GM19099 (cell line): ENCODE data around the gene M1AP.

Source experiments
- POLR2A ChIP-seq: IDR thresholded peaks from 3 replicates; pipeline ENCODE4 v1.6.1; 2011; ENCODE audit warnings: low read depth; ENCODE audit not compliant: insufficient read length; ENCODE audit errors: extremely low read depth

M1AP gene

GRCh38 chr2:74515271-74515980 lies 132.7 kb downstream of the M1AP start:
- no peak for TF ChIP-seq POLR2A

GRCh38 chr2:74514368-74515270 lies 133.5 kb downstream of the M1AP start, which contains the start of gene TLX2:
TSS of gene TLX2 (plus strand) at chr2:74514450. CDS start at chr2:74514807, 357 bp downstream.
- TF ChIP-seq POLR2A, result no peak

GRCh38 chr2:74513605-74514367 lies 134.3 kb downstream of the M1AP start:
- TF ChIP-seq POLR2A, result no peak

- no peak for TF ChIP-seq POLR2A
These were observed 135.2 kb downstream of the M1AP start for GRCh38 chr2:74512744-74513604.

- no peak for TF ChIP-seq POLR2A
These were observed 136.8 kb downstream of the M1AP start for GRCh38 chr2:74511104-74511989.

DNA sequence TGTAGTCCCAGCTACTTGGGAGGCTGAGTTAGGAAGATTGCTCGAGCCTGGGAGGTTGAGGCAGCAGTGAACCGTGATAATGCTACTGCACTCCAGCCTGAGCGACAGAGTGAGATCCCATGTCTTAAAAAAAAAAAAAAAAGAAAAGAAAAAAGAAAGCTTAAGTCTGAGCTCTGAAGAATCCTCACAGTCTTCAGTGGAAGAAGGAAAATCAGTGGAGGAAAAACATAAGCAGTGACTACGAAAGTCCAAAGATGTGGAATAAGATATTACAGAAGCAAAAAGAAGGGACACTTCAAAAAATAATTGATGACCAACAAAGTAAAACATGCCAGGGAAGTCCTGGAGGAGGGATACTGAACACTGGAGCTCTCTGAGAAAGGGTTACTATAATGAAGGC lies 137.9 kb downstream of the M1AP start:
- no peak for TF ChIP-seq POLR2A

DNA sequence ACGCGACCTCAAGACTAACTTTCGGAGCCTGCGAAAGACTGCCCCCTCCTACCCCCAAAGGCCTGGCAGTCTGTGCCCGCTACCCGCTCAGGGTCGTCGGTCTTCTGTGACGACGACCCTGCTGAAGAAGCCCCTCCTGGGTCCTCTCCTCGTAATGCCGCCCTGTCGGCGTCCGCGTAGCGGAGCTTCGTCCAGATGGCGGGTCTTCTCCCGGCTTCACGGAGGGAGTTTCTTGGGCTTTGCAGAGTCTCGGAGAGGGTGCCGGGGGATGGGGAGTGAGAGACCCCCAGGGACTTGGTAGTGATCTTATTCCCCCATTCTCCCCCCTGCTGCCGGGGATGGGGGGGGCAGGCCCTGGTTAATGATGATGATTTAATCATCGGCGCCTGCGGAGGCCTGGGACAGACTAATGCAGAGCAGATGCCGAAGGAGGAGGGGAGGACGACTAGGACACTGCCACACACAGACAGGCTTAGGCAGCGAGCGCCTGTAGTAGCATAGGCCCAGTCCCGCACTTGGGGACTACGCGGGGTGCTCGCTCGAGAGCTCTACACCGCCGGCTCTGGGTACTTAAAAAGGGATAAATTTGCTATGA lies 140.1 kb downstream of the M1AP start:
- TF ChIP-seq POLR2A, result no peak
